GM06990 (cell line): ENCODE data around the gene NDFIP1.

Experiments used
- DNase-seq: peaks from one replicate; pipeline ENCODE4 v3.0.0-alpha.2; 2011; ENCODE audit not compliant: insufficient read length; ENCODE audit errors: extremely low read depth
- H3K27me3 ChIP-seq: replicated peaks from 2 replicates; pipeline ENCODE4 v1.6.0; 2011; ENCODE audit warnings: low read length; ENCODE audit not compliant: control insufficient read depth, insufficient read depth
- H3K36me3 ChIP-seq: 2 replicates; pipeline ENCODE4 v1.5.1; 2011; ENCODE audit warnings: low read length; ENCODE audit not compliant: control insufficient read depth, insufficient read depth
- H3K4me3 ChIP-seq: replicated peaks from 2 replicates; pipeline ENCODE4 v1.5.1; 2011; ENCODE audit warnings: low read depth, mild to moderate bottlenecking, control low read depth, low read length
- TF ChIP-seq, protein P1 (sequence below): IDR thresholded peaks from 2 replicates; pipeline ENCODE4 v1.5.1; 2011; ENCODE audit warnings: low read length, control low read depth, mild to moderate bottlenecking, inconsistent platforms; ENCODE audit not compliant: insufficient read depth, poor library complexity, severe bottlenecking

The NDFIP1 gene

GRCh38 chr5:142078221-142078620 is 30.4 kb upstream of the NDFIP1 start:
- TF ChIP-seq, protein P1, sequence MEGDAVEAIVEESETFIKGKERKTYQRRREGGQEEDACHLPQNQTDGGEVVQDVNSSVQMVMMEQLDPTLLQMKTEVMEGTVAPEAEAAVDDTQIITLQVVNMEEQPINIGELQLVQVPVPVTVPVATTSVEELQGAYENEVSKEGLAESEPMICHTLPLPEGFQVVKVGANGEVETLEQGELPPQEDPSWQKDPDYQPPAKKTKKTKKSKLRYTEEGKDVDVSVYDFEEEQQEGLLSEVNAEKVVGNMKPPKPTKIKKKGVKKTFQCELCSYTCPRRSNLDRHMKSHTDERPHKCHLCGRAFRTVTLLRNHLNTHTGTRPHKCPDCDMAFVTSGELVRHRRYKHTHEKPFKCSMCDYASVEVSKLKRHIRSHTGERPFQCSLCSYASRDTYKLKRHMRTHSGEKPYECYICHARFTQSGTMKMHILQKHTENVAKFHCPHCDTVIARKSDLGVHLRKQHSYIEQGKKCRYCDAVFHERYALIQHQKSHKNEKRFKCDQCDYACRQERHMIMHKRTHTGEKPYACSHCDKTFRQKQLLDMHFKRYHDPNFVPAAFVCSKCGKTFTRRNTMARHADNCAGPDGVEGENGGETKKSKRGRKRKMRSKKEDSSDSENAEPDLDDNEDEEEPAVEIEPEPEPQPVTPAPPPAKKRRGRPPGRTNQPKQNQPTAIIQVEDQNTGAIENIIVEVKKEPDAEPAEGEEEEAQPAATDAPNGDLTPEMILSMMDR, result no peak
- DNase-seq, result no peak
- H3K4me3 ChIP-seq, result no peak overlapping the region
- H3K27me3 ChIP-seq, result no peaks in the 10 kb centered on the region; the same call in none of the 2 replicates
- H3K36me3 ChIP-seq, result no peaks in the 10 kb centered on the region

- H3K4me3 ChIP-seq, result no peak overlapping the region
- no peak for DNase-seq
- TF ChIP-seq, protein P1, result no peak
- H3K27me3 ChIP-seq, result no peaks in the 10 kb centered on the region; the same call in none of the 2 replicates
- no peaks in the 10 kb centered on the region for H3K36me3 ChIP-seq
Measured at GRCh38 chr5:142078706-142079105, 29.9 kb upstream of the NDFIP1 start.

- Histone ChIP-seq H3K4me3 (no peak overlapping the region), H3K36me3 (no peaks in the 10 kb centered on the region), H3K27me3 (no peaks in the 10 kb centered on the region; the same call in none of the 2 replicates)
- no peak for DNase-seq
- TF ChIP-seq, protein P1, result no peak
Measured at GRCh38 chr5:142079306-142079721, 29.3 kb upstream of the NDFIP1 start.

- H3K4me3 ChIP-seq, result no peak overlapping the region
- DNase-seq, result no peak
Measured at GRCh38 chr5:142080248-142080647, 28.3 kb upstream of the NDFIP1 start.

GRCh38 chr5:142082182-142082781 is 26.3 kb upstream of the NDFIP1 start:
- no peak for DNase-seq
- no peaks in the 10 kb centered on the region; the same call in none of the 2 replicates for H3K27me3 ChIP-seq
- no peaks in the 10 kb centered on the region for H3K36me3 ChIP-seq
- H3K4me3 ChIP-seq, result no peak overlapping the region
- TF ChIP-seq, protein P1, result no peak

More at GRCh38 chr5:142080248-142080647, 28.3 kb upstream of the NDFIP1 start:
- no peaks in the 10 kb centered on the region for H3K36me3 ChIP-seq
- H3K27me3 ChIP-seq, result no peaks in the 10 kb centered on the region; the same call in none of the 2 replicates
- TF ChIP-seq, protein P1, result no peak
